NCI-H2171 (cell line): ENCODE results near the gene BRD7.

Source experiments
- DNase-seq: peaks from one replicate; lab custom pipeline; 2025; lab: John Stamatoyannopoulos, UW

BRD7 gene

GRCh38 chr16:50288920-50289319 is 79.9 kb downstream of the BRD7 start:
- no peak for DNase-seq

GRCh38 chr16:50288026-50288425 is 80.8 kb downstream of the BRD7 start:
- DNase-seq: no peak

GRCh38 chr16:50286681-50287080 is 82.1 kb downstream of the BRD7 start:
- no peak for DNase-seq

- DNase-seq: no peak
Measured at GRCh38 chr16:50285406-50286003, 83.3 kb downstream of the BRD7 start.

- DNase-seq: peak; percentile 70
Measured at GRCh38 chr16:50284131-50284911, 84.5 kb downstream of the BRD7 start.

GRCh38 chr16:50282955-50283631 is 85.7 kb downstream of the BRD7 start:
- DNase-seq: no peak

- no peak for DNase-seq
Measured at GRCh38 chr16:50282010-50282538, 86.7 kb downstream of the BRD7 start.

- DNase-seq: no peak
Measured at GRCh38 chr16:50281391-50282009, 87.3 kb downstream of the BRD7 start.

- no peak for DNase-seq
Measured at GRCh38 chr16:50280932-50281331, 87.9 kb downstream of the BRD7 start.

GRCh38 chr16:50279504-50279865 is 89.3 kb downstream of the BRD7 start:
- DNase-seq: peak; percentile 31

GRCh38 chr16:50278251-50278650 is 90.5 kb downstream of the BRD7 start:
- no peak for DNase-seq

- DNase-seq: no peak
Measured at GRCh38 chr16:50276801-50277555, 91.8 kb downstream of the BRD7 start.

- no peak for DNase-seq
Measured at GRCh38 chr16:50276326-50276640, 92.5 kb downstream of the BRD7 start.

GRCh38 chr16:50275428-50276325 is 93.1 kb downstream of the BRD7 start:
- DNase-seq: no peak

GRCh38 chr16:50275098-50275415 is 93.7 kb downstream of the BRD7 start:
- no peak for DNase-seq

GRCh38 chr16:50274326-50275097 is 94.3 kb downstream of the BRD7 start:
- no peak for DNase-seq

GRCh38 chr16:50273888-50274325 is 94.9 kb downstream of the BRD7 start:
- no peak for DNase-seq

- no peak for DNase-seq
Measured at GRCh38 chr16:50273382-50273690, 95.5 kb downstream of the BRD7 start.

GRCh38 chr16:50272687-50273381 is 96.0 kb downstream of the BRD7 start:
- DNase-seq: no peak

- DNase-seq: no peak
Measured at GRCh38 chr16:50272111-50272571, 96.6 kb downstream of the BRD7 start.
